ENCODE data around the gene MAVS.

Gene MAVS

GRCh38 chr20:3861191-3861590 is 14.6 kb downstream of the MAVS start:
- H3K27me3 ChIP-seq (ENCODE audit: insufficient read depth, low read length) = no peaks in the 10 kb centered on the region
- peaks cover 61% of the 10 kb centered on the region for H3K36me3 ChIP-seq (ENCODE audit: insufficient read depth, low read depth, low read length)
- H3K9me3 ChIP-seq (ENCODE audit: insufficient read depth, low read depth, low read length) = no peaks in the 10 kb centered on the region
- no peak overlapping the region for H3K27ac ChIP-seq (ENCODE audit: low read length)
- H3K4me1 ChIP-seq (ENCODE audit: insufficient read depth, low read length) = no peaks in the 10 kb centered on the region
- no peak overlapping the region for H3K4me3 ChIP-seq (ENCODE audit: low read length)
- H3K9ac ChIP-seq (ENCODE audit: low read depth, low read length) = no peak overlapping the region

- Histone ChIP-seq H3K27me3 (ENCODE audit: insufficient read depth, low read length) (no peaks in the 10 kb centered on the region), H3K27ac (ENCODE audit: low read length) (no peak overlapping the region), H3K4me3 (ENCODE audit: low read length) (no peak overlapping the region), H3K9ac (ENCODE audit: low read depth, low read length) (no peak overlapping the region), H3K36me3 (ENCODE audit: insufficient read depth, low read depth, low read length) (peaks cover 60% of the 10 kb centered on the region), H3K9me3 (ENCODE audit: insufficient read depth, low read depth, low read length) (no peaks in the 10 kb centered on the region), H3K4me1 (ENCODE audit: insufficient read depth, low read length) (no peaks in the 10 kb centered on the region)
Measured at GRCh38 chr20:3862333-3862732, 15.7 kb downstream of the MAVS start.

- H3K9ac ChIP-seq (ENCODE audit: low read depth, low read length) = no peak overlapping the region
- H3K27ac ChIP-seq (ENCODE audit: low read length) = no peak overlapping the region
- H3K27me3 ChIP-seq (ENCODE audit: insufficient read depth, low read length) = no peaks in the 10 kb centered on the region
- H3K9me3 ChIP-seq (ENCODE audit: insufficient read depth, low read depth, low read length) = no peaks in the 10 kb centered on the region
- no peak overlapping the region for H3K4me3 ChIP-seq (ENCODE audit: low read length)
- no peaks in the 10 kb centered on the region for H3K4me1 ChIP-seq (ENCODE audit: insufficient read depth, low read length)
- H3K36me3 ChIP-seq (ENCODE audit: insufficient read depth, low read depth, low read length) = peaks cover 52% of the 10 kb centered on the region
Measured at GRCh38 chr20:3863317-3863716, 16.7 kb downstream of the MAVS start.

- Histone ChIP-seq H3K36me3 (ENCODE audit: insufficient read depth, low read depth, low read length) (peaks cover 52% of the 10 kb centered on the region), H3K27me3 (ENCODE audit: insufficient read depth, low read length) (no peaks in the 10 kb centered on the region), H3K9me3 (ENCODE audit: insufficient read depth, low read depth, low read length) (no peaks in the 10 kb centered on the region), H3K27ac (ENCODE audit: low read length) (no peak overlapping the region), H3K4me1 (ENCODE audit: insufficient read depth, low read length) (no peaks in the 10 kb centered on the region), H3K4me3 (ENCODE audit: low read length) (no peak overlapping the region), H3K9ac (ENCODE audit: low read depth, low read length) (no peak overlapping the region)
Measured at GRCh38 chr20:3864518-3864917, 17.9 kb downstream of the MAVS start.

GRCh38 chr20:3865152-3865886 is 18.7 kb downstream of the MAVS start:
- Histone ChIP-seq H3K27me3 (ENCODE audit: insufficient read depth, low read length) (no peaks in the 10 kb centered on the region), H3K27ac (ENCODE audit: low read length) (no peak overlapping the region), H3K4me3 (ENCODE audit: low read length) (no peak overlapping the region), H3K9ac (ENCODE audit: low read depth, low read length) (no peak overlapping the region), H3K9me3 (ENCODE audit: insufficient read depth, low read depth, low read length) (no peaks in the 10 kb centered on the region), H3K4me1 (ENCODE audit: insufficient read depth, low read length) (no peaks in the 10 kb centered on the region), H3K36me3 (ENCODE audit: insufficient read depth, low read depth, low read length) (peaks cover 52% of the 10 kb centered on the region)

- Histone ChIP-seq H3K36me3 (ENCODE audit: insufficient read depth, low read depth, low read length) (peaks cover 52% of the 10 kb centered on the region), H3K4me3 (ENCODE audit: low read length) (no peak overlapping the region), H3K9me3 (ENCODE audit: insufficient read depth, low read depth, low read length) (no peaks in the 10 kb centered on the region), H3K27ac (ENCODE audit: low read length) (no peak overlapping the region), H3K27me3 (ENCODE audit: insufficient read depth, low read length) (no peaks in the 10 kb centered on the region), H3K4me1 (ENCODE audit: insufficient read depth, low read length) (no peaks in the 10 kb centered on the region), H3K9ac (ENCODE audit: low read depth, low read length) (no peak overlapping the region)
Measured at GRCh38 chr20:3865887-3866407, 19.3 kb downstream of the MAVS start.

- H3K4me1 ChIP-seq (ENCODE audit: insufficient read depth, low read length) = no peaks in the 10 kb centered on the region
- H3K27ac ChIP-seq (ENCODE audit: low read length) = no peak overlapping the region
- no peaks in the 10 kb centered on the region for H3K27me3 ChIP-seq (ENCODE audit: insufficient read depth, low read length)
- peaks cover 49% of the 10 kb centered on the region for H3K36me3 ChIP-seq (ENCODE audit: insufficient read depth, low read depth, low read length)
- no peak overlapping the region for H3K9ac ChIP-seq (ENCODE audit: low read depth, low read length)
- H3K9me3 ChIP-seq (ENCODE audit: insufficient read depth, low read depth, low read length) = no peaks in the 10 kb centered on the region
- H3K4me3 ChIP-seq (ENCODE audit: low read length) = no peak overlapping the region
Measured at GRCh38 chr20:3866464-3866863, 19.8 kb downstream of the MAVS start.

- Histone ChIP-seq H3K4me1 (ENCODE audit: insufficient read depth, low read length) (no peaks in the 10 kb centered on the region), H3K27ac (ENCODE audit: low read length) (no peak overlapping the region), H3K4me3 (ENCODE audit: low read length) (no peak overlapping the region), H3K36me3 (ENCODE audit: insufficient read depth, low read depth, low read length) (peaks cover 36% of the 10 kb centered on the region), H3K9me3 (ENCODE audit: insufficient read depth, low read depth, low read length) (no peaks in the 10 kb centered on the region), H3K9ac (ENCODE audit: low read depth, low read length) (no peak overlapping the region), H3K27me3 (ENCODE audit: insufficient read depth, low read length) (no peaks in the 10 kb centered on the region)
Measured at GRCh38 chr20:3867802-3868201, 21.2 kb downstream of the MAVS start.

GRCh38 chr20:3869839-3870634 is 23.4 kb downstream of the MAVS start:
- no peak overlapping the region for H3K9ac ChIP-seq (ENCODE audit: low read depth, low read length)
- H3K4me3 ChIP-seq (ENCODE audit: low read length) = no peak overlapping the region
- H3K4me1 ChIP-seq (ENCODE audit: insufficient read depth, low read length) = no peaks in the 10 kb centered on the region
- no peaks in the 10 kb centered on the region for H3K9me3 ChIP-seq (ENCODE audit: insufficient read depth, low read depth, low read length)
- H3K27me3 ChIP-seq (ENCODE audit: insufficient read depth, low read length) = no peaks in the 10 kb centered on the region
- H3K27ac ChIP-seq (ENCODE audit: low read length) = no peak overlapping the region
- H3K36me3 ChIP-seq (ENCODE audit: insufficient read depth, low read depth, low read length) = peaks cover 24% of the 10 kb centered on the region

GRCh38 chr20:3871550-3872265 is 25.1 kb downstream of the MAVS start:
- no peak overlapping the region for H3K4me3 ChIP-seq (ENCODE audit: low read length)
- H3K36me3 ChIP-seq (ENCODE audit: insufficient read depth, low read depth, low read length) = peaks cover 11% of the 10 kb centered on the region; the same call in 1 of the 2 replicates
- H3K9me3 ChIP-seq (ENCODE audit: insufficient read depth, low read depth, low read length) = no peaks in the 10 kb centered on the region
- H3K27ac ChIP-seq (ENCODE audit: low read length) = no peak overlapping the region
- no peak overlapping the region for H3K9ac ChIP-seq (ENCODE audit: low read depth, low read length)
- no peaks in the 10 kb centered on the region for H3K4me1 ChIP-seq (ENCODE audit: insufficient read depth, low read length)
- H3K27me3 ChIP-seq (ENCODE audit: insufficient read depth, low read length) = no peaks in the 10 kb centered on the region

GRCh38 chr20:3873507-3873906 is 26.9 kb downstream of the MAVS start:
- Histone ChIP-seq H3K27ac (ENCODE audit: low read length) (no peak overlapping the region), H3K36me3 (ENCODE audit: insufficient read depth, low read depth, low read length) (peaks cover 11% of the 10 kb centered on the region; the same call in 1 of the 2 replicates), H3K9me3 (ENCODE audit: insufficient read depth, low read depth, low read length) (no peaks in the 10 kb centered on the region), H3K4me3 (ENCODE audit: low read length) (no peak overlapping the region), H3K4me1 (ENCODE audit: insufficient read depth, low read length) (no peaks in the 10 kb centered on the region), H3K9ac (ENCODE audit: low read depth, low read length) (no peak overlapping the region), H3K27me3 (ENCODE audit: insufficient read depth, low read length) (no peaks in the 10 kb centered on the region)

Measured in iPS-20b (cell line).